Esophagus muscularis mucosa (tissue), 3 donors: ENCODE measurements around the gene ASXL2.

Experiments used
- POLR2A ChIP-seq: fragments of 450-650 bp; IDR thresholded peaks from one replicate; pipeline ENCODE4 v1.6.1; 2017; ENCODE audit warnings: antibody characterized with exemption, moderate library complexity, mild to moderate bottlenecking, low read depth
- POLR2AphosphoS5 ChIP-seq, 2 donors: sonication (generic); formaldehyde crosslinking; IDR thresholded peaks; one replicate each; pipeline ENCODE4 v1.6.1; 2017; ENCODE audit warnings: antibody characterized with exemption in 2 of 2
- TF ChIP-seq, protein P1 (sequence below), 3 experiments: fragments of 200-600 bp in 2 of 3; fragments of 450-650 bp in 1 of 3; sonication (generic) in 2 of 3; IDR thresholded peaks; one replicate each; pipeline ENCODE4 v1.5.1; 2017 to 2019; ENCODE audit warnings: antibody characterized with exemption in 3 of 3, mild to moderate bottlenecking in 2 of 3, moderate library complexity in 1 of 3

DNA sequence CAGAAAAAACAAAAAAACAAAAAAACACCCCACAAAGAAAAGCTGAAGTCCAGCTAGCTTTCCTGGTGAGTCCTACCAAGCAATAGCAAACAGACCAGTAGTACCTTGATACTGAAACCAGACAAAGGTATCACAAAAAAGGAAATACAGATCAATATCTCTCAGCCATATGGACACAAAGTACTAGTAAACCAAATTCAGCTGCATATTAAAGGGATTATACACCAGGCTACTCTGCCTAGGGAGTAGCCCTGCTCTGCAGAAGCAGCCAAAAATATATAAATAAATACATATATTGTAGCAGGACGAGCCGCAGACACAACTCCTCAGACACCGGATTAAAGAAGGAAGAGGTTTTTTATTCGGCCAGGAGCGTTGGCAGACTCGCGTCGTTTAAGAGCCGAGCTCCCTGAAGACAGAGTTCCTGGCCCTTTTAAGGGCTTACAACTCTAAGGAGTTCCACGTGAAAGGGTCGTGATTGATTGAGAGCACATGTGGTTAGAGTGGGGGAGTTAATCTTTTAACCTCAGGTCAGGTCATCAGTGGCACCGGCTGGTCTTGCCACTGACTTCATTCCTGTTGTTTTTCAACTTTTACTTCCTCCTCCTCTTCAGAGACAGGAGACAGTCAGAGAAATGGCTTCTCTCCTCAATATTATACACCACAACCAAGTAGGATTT, 166.5 kb downstream of the ASXL2 start:
- TF ChIP-seq POLR2A (no peak), POLR2AphosphoS5 (IDR thresholded peaks at IDR 0.05) (no peak)
- TF ChIP-seq, protein P1, sequence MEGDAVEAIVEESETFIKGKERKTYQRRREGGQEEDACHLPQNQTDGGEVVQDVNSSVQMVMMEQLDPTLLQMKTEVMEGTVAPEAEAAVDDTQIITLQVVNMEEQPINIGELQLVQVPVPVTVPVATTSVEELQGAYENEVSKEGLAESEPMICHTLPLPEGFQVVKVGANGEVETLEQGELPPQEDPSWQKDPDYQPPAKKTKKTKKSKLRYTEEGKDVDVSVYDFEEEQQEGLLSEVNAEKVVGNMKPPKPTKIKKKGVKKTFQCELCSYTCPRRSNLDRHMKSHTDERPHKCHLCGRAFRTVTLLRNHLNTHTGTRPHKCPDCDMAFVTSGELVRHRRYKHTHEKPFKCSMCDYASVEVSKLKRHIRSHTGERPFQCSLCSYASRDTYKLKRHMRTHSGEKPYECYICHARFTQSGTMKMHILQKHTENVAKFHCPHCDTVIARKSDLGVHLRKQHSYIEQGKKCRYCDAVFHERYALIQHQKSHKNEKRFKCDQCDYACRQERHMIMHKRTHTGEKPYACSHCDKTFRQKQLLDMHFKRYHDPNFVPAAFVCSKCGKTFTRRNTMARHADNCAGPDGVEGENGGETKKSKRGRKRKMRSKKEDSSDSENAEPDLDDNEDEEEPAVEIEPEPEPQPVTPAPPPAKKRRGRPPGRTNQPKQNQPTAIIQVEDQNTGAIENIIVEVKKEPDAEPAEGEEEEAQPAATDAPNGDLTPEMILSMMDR (IDR thresholded peaks at IDR 0.05) = no peak
